Stimulated activated naive CD4-positive, alpha-beta T cell treated with Interleukin-2 at 50 U/mL for 16 hours (primary cell): ENCODE data around the gene SPIB.
"Not testable (repeated sequence)": the region's sequence is repeated elsewhere in the genome, so short reads cannot be mapped to it uniquely, and the experiment has no call there.

ENCODE experiments used
- DNase-seq: peaks from one replicate; lab custom pipeline; 2025; lab: John Stamatoyannopoulos, UW

The SPIB gene

DNA sequence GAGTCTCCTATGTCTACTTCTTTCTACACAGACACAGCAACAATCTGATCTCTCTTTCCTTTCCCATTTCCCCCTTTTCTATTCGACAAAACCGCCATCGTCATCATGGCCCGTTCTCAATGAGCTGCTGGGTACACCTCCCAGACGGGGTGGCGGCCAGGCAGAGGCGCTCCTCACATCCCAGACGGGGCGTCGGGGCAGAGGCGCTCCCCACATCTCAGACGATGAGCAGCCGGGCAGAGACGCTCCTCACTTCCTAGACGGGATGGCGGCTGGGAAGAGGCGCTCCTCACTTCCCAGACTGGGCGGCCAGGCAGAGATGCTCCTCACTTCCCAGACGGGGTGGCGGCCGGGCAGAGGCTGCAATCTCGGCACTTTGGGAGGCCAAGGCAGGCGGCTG lies 27.8 kb upstream of the SPIB start:
- DNase-seq, result not testable (repeated sequence)

- DNase-seq, result no peak
Measured at GRCh38 chr19:50392759-50393158, 26.0 kb upstream of the SPIB start.

DNA sequence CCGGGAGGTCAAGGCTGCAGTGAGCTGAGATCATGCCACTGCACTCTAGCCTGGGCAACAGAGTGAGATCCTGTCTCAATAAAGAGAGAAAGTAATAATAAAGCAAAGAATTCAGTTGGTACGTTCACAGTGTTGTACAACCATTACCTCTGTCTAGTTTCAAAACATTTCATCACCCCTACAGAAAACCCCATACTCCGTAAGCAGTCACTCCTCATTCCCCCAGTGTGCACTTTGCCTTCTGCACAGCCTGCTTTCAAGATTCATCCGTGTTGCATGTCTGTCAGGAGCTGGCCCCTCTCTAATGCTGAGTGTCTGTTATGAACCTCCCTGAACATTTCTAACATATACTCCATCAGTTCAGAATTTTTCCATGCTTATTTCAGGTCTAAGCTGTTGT lies 25.1 kb upstream of the SPIB start:
- DNase-seq, result no peak

DNA sequence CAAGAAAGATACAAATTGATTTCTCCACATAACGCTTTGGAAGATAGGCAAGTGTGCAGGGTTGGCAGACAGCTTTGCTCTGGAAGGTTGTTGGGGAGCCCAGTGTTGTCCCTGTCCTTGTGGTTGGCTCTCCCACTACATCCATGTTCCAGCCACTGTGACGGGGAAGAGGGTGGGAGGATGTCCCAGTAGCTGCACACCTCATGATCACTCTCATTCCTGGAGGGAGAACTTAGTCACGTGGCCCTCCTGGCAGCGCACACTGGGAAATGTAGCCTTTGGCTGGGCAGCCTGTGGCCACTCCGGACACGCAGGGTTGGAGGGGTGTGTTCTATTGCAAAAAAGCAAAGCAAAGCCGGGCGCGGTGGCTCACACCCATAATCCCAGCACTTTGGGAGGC lies 24.7 kb upstream of the SPIB start:
- DNase-seq, result no peak

- no peak for DNase-seq
Measured at GRCh38 chr19:50398675-50399367, 19.9 kb upstream of the SPIB start.

- no peak for DNase-seq
Measured at GRCh38 chr19:50399368-50399745, 19.4 kb upstream of the SPIB start.

DNA sequence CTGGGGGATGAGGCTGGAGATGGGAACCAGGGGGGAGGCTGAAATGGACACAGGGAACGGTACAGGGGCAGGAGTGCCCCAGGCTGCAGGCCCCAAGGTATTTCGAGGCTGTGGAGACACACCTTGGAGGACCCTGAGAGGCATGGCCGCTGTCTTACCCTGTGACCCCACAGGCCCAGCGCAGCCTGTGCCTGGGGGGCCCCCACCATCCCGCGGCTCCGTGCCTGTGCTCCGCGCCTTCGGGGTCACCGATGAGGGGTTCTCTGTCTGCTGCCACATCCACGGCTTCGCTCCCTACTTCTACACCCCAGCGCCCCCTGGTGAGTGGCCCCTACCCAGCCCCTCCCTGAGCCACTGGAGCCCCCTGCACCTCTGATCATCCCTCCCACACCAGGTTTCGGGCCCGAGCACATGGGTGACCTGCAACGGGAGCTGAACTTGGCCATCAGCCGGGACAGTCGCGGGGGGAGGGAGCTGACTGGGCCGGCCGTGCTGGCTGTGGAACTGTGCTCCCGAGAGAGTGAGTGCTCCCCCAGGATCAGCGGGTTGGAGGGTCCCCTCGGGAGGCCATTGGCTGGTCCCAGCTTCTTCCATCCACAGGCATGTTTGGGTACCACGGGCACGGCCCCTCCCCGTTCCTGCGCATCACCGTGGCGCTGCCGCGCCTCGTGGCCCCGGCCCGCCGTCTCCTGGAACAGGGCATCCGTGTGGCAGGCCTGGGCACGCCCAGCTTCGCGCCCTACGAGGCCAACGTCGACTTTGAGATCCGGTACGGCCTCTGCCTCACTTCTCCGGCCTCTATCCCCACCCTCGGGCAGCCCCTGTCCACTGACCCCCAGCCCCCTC lies 16.9 kb upstream of the SPIB start:
- DNase-seq, result no peak

- no peak for DNase-seq
Measured at GRCh38 chr19:50402544-50403301, 16.0 kb upstream of the SPIB start.

DNA sequence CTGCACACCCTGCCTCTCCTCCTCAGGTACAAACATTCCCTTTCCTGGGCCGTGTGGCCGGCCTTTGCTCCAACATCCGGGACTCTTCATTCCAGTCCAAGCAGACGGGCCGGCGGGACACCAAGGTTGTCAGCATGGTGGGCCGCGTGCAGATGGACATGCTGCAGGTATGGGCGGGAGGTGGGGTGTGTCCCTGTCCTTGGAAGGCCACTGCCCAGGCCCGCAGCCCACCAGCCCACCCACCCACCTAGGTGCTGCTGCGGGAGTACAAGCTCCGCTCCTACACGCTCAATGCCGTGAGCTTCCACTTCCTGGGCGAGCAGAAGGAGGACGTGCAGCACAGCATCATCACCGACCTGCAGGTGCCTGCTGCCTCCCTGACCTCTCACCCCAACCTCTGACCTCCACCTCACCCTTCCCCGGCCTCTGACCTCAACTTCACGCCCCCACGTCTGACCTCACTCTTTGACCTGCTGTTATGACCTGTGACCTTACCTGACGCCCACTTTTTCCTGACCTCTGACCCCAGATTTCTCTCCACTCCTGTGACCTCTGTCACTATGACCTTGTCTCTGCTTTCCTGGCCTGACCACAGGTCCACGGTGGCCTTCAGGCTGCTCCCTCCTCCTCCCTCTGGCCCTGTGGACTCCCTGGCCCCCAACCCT lies 12.4 kb upstream of the SPIB start:
- DNase-seq, result no peak

DNA sequence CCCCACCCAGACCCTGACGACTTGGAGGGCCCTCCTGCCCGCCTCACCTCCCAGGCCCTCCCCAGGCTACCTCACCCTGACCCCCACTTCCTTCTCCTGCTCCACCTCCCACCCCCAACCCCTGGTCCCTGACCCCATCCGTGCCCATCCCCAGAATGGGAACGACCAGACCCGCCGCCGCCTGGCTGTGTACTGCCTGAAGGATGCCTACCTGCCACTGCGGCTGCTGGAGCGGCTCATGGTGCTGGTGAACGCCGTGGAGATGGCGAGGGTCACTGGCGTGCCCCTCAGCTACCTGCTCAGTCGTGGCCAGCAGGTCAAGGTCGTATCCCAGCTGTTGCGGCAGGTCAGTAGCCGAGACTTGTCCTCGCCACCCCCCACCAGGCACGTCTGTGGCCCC lies 11.9 kb upstream of the SPIB start:
- DNase-seq, result no peak

- no peak for DNase-seq
Measured at GRCh38 chr19:50409347-50409746, 9.4 kb upstream of the SPIB start.

DNA sequence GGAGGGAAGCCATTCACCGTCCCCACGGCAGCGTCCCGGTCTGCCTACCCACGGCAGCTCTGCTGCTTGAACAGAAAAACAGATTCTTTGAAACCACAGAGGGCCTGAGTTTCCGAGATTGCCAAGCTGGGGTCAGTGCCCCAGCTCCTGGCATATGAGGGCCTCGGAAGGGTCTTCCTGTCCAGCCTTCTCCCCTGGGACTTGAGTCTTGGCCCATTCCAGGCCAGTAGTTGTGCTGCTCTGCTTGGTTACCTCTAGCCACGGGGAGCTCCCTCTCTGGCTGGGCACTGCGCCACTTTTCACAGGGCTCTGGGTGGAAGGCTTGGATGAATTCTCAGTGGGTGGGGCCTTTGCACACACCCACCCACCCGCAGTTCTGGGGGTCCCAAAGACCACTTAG lies 8.6 kb upstream of the SPIB start:
- no peak for DNase-seq

DNA sequence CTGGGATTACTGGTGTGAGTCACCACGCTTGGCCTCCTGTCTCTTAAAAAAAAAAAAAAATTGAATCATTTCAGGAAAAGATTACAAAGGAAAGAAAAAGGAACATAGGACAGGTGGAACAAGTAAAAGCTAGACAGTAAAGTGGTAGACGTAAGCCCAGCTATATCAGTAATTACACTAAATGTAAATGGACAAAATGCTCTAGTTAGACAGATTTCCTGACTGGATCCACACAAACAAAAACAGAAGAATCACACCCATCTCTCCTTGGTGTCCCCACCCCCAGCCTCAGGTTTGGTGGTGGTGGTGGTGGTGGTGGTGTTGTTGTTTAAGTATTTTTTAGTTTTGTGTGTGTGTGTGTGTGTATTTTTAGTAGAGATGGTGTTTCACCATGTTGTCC lies 6.3 kb upstream of the SPIB start:
- no peak for DNase-seq

DNA sequence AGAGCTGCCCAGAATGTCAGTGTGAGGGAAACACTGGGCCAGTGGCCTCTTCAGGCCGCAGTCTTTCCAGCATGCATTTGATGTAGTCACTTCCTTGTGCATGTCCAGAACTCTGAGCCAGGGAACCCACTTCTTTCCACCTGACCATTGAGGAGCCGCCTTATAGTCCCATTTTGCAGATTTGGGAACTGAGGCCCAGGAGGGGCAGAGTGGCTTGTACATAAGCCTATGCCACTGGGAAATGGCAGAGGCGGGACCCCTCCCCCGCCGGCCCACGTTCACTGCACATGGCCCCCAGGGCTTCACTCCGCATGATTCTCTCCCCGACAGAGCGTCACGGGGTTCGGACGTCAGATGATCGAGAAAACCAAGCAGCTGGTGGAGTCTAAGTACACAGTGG lies 5.6 kb upstream of the SPIB start:
- no peak for DNase-seq

DNA sequence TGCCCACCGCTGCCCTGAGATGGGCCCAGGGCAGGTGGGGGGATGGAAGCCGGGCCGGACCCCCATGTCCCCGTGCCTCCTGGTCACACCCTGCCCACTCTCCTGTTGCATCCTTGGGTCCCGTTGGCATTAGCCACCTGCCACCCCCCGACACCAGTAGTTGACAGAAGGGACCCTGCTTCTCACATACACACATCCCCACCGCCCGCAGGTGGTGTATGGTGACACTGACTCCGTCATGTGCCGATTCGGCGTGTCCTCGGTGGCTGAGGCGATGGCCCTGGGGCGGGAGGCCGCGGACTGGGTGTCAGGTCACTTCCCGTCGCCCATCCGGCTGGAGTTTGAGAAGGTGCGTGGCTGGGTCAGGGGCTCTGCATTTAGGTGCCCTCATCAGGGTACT lies 5.2 kb upstream of the SPIB start:
- DNase-seq, result no peak

GRCh38 chr19:50414864-50415660 lies 3.7 kb upstream of the SPIB start:
- DNase-seq, result peak; percentile 66

GRCh38 chr19:50415661-50416033 lies 3.1 kb upstream of the SPIB start:
- DNase-seq, result no peak

- no peak for DNase-seq
Measured at GRCh38 chr19:50416034-50416977, 2.4 kb upstream of the SPIB start.

DNA sequence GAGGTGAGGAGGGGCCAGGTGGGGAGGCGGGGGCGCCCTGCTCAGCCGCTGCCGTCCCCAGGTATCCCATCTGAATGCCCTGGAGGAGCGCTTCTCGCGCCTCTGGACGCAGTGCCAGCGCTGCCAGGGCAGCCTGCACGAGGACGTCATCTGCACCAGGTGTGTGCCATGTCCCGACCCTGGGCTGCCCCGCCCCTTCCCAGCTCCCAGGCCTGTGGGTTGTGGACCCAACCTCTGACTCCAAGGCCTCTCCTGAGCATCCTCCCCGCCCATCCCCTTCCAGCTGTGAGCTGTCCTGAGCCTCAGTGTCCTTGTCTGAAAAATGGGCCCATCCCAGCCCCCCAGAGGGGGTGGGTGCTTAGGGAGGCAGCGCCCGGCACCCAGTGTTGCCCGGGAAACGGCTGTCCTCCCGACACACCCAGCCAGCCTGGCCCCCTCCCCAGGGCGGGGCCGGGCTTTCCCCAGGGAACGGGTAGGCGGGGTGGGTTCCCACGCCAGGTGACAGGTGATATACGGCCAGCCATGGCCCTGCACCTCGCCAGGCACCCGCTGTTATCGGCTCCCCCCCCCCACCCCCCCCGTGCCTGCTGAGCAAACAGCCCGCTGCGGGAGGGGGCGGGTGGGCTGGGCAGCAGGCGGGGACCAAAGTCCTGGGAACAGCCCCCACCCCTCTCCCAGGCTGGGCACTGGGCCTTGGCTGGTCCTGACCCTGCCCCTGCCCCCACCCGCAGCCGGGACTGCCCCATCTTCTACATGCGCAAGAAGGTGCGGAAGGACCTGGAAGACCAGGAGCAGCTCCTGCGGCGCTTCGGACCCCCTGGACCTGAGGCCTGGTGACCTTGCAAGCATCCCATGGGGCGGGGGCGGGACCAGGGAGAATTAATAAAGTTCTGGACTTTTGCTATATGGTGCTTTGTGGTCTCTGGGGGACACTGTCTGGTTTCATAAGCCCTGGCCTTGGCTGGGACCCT lies 1.3 kb upstream of the SPIB start:
- no peak for DNase-seq
